GM18502 (cell line): ENCODE results near the gene PER1.

Source experiments
- ATAC-seq: cut with Tn5 transposase; IDR thresholded peaks from one replicate; pipeline ENCODE4 v1.9.1; 2021; ENCODE audit warnings: mild to moderate bottlenecking; ENCODE audit not compliant: unreplicated experiment, poor library complexity

Gene PER1

GRCh38 chr17:8167526-8167925 lies 15.3 kb upstream of the PER1 start:
- no peak for ATAC-seq

DNA sequence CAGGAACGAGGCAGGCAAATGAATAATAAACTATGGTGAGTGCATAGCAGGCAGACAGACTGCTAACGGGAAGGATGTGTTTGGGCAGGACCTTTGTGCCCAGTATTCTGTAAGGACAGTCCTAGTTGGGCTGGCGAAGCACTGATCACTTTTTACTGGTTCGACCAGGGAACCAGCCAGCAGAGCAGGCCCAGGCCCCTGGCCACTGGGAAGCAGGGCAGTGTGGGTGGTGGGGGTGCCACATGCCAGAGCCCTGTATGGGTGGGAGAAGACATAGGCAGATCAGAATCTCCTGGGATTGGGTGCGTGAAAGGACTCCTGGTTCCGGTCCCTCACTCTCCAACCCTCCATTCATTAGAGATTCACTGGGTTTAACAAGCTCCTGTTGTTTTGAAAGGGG lies 14.5 kb upstream of the PER1 start:
- ATAC-seq, result no peak

- ATAC-seq, result no peak
These were observed 12.6 kb upstream of the PER1 start for GRCh38 chr17:8164815-8165131.

DNA sequence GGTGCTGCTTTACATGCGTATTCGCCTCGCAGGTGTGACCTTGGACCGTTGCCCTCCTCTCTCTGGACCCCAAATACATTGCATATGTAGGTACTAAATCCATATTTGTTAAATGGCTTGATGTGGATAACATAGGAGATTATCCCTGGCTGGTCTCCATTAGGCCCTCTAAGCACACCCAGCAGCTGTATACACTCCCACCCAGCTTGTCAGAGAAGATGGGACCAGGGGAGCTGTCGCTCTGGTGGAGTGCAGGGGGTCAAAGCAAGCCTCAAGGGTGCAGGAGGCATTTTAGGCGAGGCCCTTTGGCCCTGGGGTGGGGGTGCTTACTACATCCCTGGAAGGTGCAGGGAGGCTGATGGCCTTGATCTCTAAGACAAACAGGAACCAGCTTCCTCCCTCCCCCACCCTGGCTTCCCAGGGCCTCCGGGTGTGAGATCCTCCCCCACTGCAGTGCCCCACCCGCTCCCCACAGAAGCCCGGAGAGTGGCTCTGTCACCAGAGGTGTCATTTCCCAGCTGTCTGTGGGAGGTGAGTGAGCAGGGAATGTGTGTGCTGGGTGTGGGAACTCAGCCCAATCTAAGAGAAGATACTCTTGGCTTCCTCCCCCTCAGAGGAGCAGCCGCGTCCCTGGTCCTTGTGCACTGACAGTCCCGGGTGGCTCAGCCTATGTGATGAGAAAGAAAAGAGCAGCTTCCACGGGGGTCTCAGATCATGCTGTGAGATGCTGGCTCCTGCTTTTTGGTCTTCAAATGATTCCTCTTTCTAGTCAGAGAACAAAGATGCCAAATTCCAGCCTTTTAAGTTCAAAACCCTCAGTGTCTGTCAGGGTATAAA lies 12.0 kb upstream of the PER1 start:
- no peak for ATAC-seq

- ATAC-seq, result no peak
These were observed 11.1 kb upstream of the PER1 start for GRCh38 chr17:8162997-8163977.

DNA sequence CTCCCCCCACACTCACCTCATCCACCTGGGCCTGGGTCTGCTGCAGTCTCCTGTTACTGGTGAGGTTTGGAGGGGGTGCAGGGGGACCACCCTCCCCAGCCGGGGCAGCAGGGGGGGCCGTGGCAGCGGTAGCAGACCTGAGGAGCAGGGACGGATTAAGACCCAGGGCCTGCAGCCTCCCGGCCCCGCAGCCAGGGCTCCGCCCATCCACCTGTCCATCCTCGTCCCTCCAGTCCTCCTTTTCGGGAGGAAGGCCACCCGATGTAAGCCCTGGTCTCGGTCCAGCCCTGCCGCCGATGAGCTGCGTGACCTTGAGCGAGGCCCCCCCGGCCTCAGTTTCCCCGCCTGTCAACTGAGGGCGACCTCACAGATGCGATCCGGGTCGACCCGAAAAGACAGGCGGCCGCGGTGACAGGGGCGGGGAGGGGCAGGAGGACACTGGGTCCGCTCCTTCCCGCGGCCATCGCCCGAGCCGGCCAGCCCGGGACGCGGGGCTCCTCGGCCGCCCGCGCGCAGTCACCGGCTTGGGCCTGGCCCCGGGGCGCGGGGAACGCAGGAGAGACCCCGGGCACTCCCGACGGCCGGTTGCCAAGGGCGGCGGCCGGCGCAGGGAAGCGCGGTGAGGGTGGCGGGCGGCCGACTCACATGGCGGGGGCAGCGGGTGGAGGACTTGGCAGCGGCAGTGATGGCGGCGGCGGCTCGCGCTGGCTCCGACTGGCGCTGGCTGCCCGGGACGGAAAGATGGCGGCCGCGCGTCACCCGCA lies 10.2 kb upstream of the PER1 start, which contains the start of gene VAMP2:
Gene VAMP2, minus strand, starts transcription at position 716 of the 764 bp plus-strand sequence. Its CDS starts 69 bp downstream, at position 647.
- ATAC-seq, result peak; percentile 41

DNA sequence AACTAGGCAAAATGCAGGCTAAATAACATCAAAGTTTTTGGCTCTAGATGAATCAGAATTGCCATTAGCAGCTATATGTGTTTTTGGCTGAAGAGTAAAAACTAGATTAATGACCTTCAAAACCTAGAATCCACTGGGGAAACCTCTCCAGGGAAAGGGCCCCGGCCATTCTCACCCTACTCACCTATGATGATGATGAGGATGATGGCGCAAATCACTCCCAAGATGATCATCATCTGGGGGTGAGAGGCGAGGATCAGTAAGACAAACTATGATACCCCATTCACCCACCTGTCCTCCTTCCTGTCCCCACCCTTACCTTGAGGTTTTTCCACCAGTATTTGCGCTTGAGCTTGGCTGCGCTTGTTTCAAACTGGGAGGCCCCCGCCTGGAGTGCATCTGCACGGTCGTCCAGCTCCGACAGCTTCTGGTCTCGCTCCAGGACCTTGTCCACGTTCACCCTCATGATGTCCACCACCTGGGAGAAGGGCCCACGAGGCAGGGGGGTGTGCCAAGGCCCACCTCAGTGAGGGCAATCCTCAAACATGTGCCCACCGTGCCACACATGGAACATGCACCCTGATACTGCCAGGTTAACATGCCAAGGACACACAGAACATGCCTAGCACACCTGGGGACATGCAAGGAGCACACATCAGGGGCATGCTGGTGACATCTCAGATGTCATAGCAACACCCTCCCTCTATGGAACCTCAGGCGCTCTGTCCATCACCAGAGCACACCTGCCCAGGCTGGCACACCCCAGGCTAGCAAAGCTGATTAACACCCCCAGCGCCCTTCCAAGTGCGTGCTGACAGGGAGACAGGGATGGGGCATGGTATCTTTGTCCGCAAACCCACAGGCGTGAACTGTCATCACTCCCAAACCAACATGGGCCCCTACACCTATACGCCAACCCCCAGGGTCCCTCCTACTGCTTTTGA lies 9.4 kb upstream of the PER1 start:
- ATAC-seq, result no peak

GRCh38 chr17:8160741-8161221 lies 8.6 kb upstream of the PER1 start:
- no peak for ATAC-seq

DNA sequence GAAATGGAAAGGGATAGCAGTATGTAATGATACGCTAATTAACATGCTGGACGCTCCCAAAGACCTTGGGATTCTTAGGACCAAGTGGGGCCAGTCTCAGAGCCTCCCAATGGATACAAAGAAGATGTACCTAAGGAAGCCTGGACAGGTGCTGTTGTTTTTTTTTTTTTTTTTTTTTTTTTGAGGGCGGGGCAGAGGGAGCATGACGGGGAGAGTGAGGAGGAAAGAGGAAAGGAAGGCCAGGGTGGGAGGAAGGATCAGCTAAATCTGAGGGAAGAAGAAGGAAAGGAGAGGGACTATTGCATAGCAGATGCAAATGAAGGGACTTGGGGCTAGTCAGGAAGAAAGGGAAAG lies 8.0 kb upstream of the PER1 start:
- no peak for ATAC-seq

GRCh38 chr17:8159459-8160223 lies 7.4 kb upstream of the PER1 start:
- ATAC-seq, result no peak

- ATAC-seq, result no peak
These were observed 6.8 kb upstream of the PER1 start for GRCh38 chr17:8159032-8159400.

DNA sequence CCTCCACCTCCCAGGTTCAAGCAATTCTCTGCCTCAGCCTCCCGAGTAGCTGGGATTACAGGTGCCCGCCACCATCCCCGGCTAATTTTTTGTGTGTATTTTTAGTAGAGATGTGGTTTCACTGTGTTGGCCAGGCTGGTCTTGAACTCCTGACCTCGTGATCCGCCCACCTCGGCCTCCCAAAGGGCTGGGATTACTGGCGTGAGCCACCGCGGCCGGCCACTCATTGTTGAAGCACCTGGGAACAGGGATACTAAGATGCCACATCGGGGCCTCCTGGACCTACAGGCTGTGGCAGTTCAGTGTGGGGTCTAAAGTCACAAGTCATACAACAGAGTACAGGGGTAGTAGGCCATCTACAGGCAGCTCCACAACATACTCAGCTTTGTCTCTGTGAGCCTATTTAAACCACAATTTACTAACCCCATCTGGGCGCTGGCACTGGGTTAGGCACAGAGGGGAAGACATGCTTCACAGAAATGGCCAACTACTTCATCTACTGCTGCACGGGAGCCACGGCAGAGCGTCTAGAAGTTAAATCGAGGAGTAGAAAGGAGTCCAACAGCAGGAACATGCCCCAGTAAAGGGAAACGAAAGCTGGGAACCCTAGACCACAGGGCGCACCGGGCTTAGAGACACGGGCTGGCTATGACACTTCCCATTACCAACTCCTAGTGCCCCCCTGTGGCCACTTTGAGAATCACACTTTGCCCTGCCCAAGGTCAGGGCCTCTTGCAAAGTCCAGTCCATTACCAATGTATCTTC lies 6.2 kb upstream of the PER1 start:
- ATAC-seq, result no peak

DNA sequence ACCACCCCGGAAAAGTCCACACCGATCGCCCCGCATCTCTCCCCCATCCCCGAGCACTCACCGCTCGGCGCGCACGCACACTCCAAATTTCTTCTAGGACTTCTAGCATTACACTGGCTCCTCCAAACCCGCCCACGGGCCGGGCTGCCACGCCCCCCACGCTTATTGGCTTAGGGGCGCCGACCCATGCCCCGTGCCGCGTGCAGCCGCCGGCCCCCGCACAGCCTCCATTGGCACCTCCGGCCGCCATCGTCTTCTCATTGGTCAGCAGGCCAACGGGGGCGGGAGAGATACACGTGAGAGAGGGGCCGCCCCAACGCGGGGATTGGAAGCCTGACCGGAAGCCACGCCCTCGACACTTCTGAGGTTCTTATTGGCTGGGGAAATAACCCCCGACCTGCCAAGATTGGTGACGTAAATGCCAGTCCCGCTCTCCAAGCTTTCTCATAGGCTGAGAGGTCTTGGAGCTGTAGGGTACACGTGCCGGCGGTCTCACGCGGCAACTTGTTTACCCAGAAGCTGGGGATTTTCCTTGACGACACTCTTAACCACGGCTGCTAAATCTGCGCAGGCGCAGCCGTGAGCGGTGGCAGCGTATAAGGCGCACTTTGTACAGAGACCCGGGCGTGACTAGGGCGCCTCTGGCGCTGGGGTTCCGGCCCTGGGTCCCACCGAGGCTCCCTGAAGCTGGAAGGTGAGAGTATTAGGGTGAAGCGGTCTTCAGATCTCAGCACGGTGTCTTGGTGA lies 4.2 kb upstream of the PER1 start:
- ATAC-seq, result peak; percentile 82

DNA sequence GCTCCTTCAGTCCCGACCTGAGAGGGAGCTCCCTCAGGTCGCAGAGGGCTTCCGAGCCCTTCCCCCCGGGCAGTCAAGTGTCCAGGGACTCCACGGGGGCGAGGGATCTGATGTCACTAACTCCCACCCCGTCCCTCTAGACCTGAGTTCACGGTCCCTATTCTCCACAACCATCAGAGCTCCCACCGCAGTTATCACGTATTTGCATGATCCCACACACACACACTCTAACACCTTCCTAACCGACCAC lies 3.7 kb upstream of the PER1 start:
- ATAC-seq, result no peak

DNA sequence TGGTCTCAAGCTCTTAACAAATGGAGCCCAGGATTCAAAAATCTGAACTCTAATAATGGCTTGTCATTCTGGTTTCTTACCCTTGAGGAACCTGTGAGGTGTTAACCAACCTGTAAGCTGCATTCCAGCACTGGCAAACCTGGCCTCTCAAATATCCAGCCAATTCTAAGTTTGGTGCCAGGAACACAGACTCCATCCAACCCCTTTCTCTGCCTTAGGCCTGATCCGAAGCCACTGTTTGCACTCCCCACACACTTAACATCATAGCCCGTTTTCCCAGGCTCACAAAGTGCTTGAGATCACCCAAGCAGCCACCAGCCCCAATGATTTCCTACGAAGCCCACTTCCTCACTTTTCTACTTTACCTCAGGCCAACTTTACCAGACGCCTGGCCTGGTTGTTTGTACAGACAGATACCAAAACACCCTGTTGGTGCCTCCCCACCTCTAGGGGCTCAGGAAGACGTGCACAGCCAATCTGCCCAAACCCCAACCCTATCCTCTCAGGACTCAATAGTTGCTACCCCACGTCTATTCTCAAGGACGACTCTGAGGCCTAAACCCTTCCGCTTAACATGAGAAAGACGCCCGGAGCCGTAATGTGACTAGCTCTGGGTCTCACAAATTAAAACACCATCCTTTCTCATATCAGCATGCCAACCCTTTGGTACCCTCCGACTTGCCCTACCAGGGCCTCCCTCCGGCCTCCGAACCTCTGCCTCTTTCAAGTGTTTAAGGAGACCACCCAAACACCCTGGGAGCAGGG lies 3.2 kb upstream of the PER1 start:
- ATAC-seq, result no peak

- no peak for ATAC-seq
These were observed 2.5 kb upstream of the PER1 start for GRCh38 chr17:8154608-8155155.
